HepG2 (cell line): ENCODE data around the gene SIRT7. TPM values are rescaled to one million over a fixed set of nuclear protein-coding genes. Genes with fewer than 3 reads are reported as not detected.

Experiments used
- ADNP ChIP-seq: sonication (generic); formaldehyde crosslinking; IDR thresholded peaks from 2 replicates; pipeline ENCODE4 v1.4.0; 2020; ENCODE audit warnings: missing genetic modification reagents
- HINFP ChIP-seq: sonication (generic); formaldehyde crosslinking; IDR thresholded peaks from 2 replicates; pipeline ENCODE4 v1.4.0; 2020; ENCODE audit warnings: low read depth, mild to moderate bottlenecking, missing genetic modification reagents
- HMG20A ChIP-seq: IDR thresholded peaks from 2 replicates; pipeline ENCODE4 v1.6.1; 2016; ENCODE audit warnings: borderline replicate concordance
- HNRNPK ChIP-seq: fragments of 200-400 bp; formaldehyde crosslinking; IDR thresholded peaks from 2 replicates; pipeline ENCODE4 v1.6.1; 2018; ENCODE audit warnings: low read length, low read depth, moderate library complexity, mild to moderate bottlenecking; ENCODE audit not compliant: poor library complexity, severe bottlenecking
- MBNL3 ChIP-seq: fragments of 250-450 bp; sonication (Bioruptor Pico); conservative IDR thresholded peaks from 2 replicates; pipeline ENCODE4 v1.8.0; 2022; ENCODE audit warnings: mild to moderate bottlenecking, inconsistent platforms
- NAIF1 ChIP-seq: sonication (generic); formaldehyde crosslinking; IDR thresholded peaks from 2 replicates; pipeline ENCODE4 v1.5.0; 2020; ENCODE audit warnings: mild to moderate bottlenecking, missing genetic modification reagents, borderline replicate concordance
- NCOR1 ChIP-seq: fragments of 200-600 bp; sonication (generic); IDR thresholded peaks from 2 replicates; pipeline ENCODE4 v1.7.0; 2017; ENCODE audit warnings: antibody characterized with exemption, low read length, borderline replicate concordance
- RBM22 ChIP-seq: fragments of 200-400 bp; formaldehyde crosslinking; optimal IDR thresholded peaks from 2 replicates; pipeline ENCODE3; 2017; ENCODE audit warnings: mild to moderate bottlenecking, low read length, moderate library complexity
- SKIL ChIP-seq: sonication (generic); formaldehyde crosslinking; IDR thresholded peaks from 2 replicates; pipeline ENCODE4 v1.8.0; 2022; ENCODE audit warnings: missing genetic modification reagents, mild to moderate bottlenecking, moderate library complexity, borderline replicate concordance
- SMAD1 ChIP-seq: sonication (generic); formaldehyde crosslinking; IDR thresholded peaks from 2 replicates; pipeline ENCODE4 v1.4.0; 2020; ENCODE audit warnings: missing genetic modification reagents, low read depth, mild to moderate bottlenecking, borderline replicate concordance
- STAT5B ChIP-seq: sonication (generic); formaldehyde crosslinking; IDR thresholded peaks from 2 replicates; pipeline ENCODE4 v1.4.0; 2020; ENCODE audit warnings: missing genetic modification reagents
- ZC3H13 ChIP-seq: sonication (generic); formaldehyde crosslinking; IDR thresholded peaks from 2 replicates; pipeline ENCODE4 v1.8.1; 2023; ENCODE audit warnings: mild to moderate bottlenecking, missing genetic modification reagents, moderate library complexity
- ZEB1 ChIP-seq: IDR thresholded peaks from 2 replicates; pipeline ENCODE4 v1.6.1; 2012; ENCODE audit warnings: mild to moderate bottlenecking, low read depth, inconsistent platforms; ENCODE audit not compliant: insufficient replicate concordance
- ZHX1 ChIP-seq: sonication (generic); formaldehyde crosslinking; IDR thresholded peaks from 2 replicates; pipeline ENCODE4 v1.8.1; 2022; ENCODE audit warnings: low read depth, mild to moderate bottlenecking, missing genetic modification reagents
- ZNF251 ChIP-seq: sonication (generic); formaldehyde crosslinking; IDR thresholded peaks from 2 replicates; pipeline ENCODE4 v1.9.0; 2021; ENCODE audit warnings: mild to moderate bottlenecking, missing genetic modification reagents
- ZNF563 ChIP-seq: sonication (generic); formaldehyde crosslinking; IDR thresholded peaks from 2 replicates; pipeline ENCODE4 v1.8.0; 2022; ENCODE audit warnings: mild to moderate bottlenecking, moderate library complexity, missing genetic modification reagents
- ZNF577 ChIP-seq: sonication (generic); formaldehyde crosslinking; IDR thresholded peaks from 2 replicates; pipeline ENCODE4 v1.4.0; 2020; ENCODE audit warnings: mild to moderate bottlenecking, low read depth, missing genetic modification reagents, borderline replicate concordance
- ZNF616 ChIP-seq: sonication (generic); formaldehyde crosslinking; IDR thresholded peaks from 2 replicates; pipeline ENCODE4 v1.5.0; 2020; ENCODE audit warnings: low read depth, mild to moderate bottlenecking, missing genetic modification reagents
- ZNF891 ChIP-seq: sonication (generic); formaldehyde crosslinking; IDR thresholded peaks from 2 replicates; pipeline ENCODE4 v1.5.0; 2020; ENCODE audit warnings: mild to moderate bottlenecking, missing genetic modification reagents
- polyA plus RNA-seq, 8 experiments: library from polyadenylated mRNA; depleted of rRNA in 3 of 8; stranded (reverse) in 7 of 8; unstranded in 1 of 8; fragments of >200 nt; fragmentation: Illumina TruSeq in 4 of 8; extraction: Trizol in 4 of 8; gene quantifications; 2 replicates each; pipeline versions ENCODE4 v1.2.1 to v1.2.3, GENCODE V29; 2011 to 2016; ENCODE audit warnings: low read depth in 4 of 8, missing spikeins in 1 of 8, mixed read lengths in 1 of 8; ENCODE audit not compliant: insufficient read depth in 1 of 8
- total RNA-seq, 5 experiments: library from RNA; depleted of rRNA; stranded (reverse); fragments of >200 nt; fragmentation: Illumina TruSeq; extraction: Trizol; gene quantifications; 2 replicates each; pipeline ENCODE4 v1.2.3, GENCODE V29; 2016; ENCODE audit warnings: low read depth in 1 of 5
- TF ChIP-seq, protein P1 (sequence below): IDR thresholded peaks from 2 replicates; pipeline ENCODE4 v1.6.1; 2012; ENCODE audit warnings: low read length, improper control_type of control experiment

SIRT7 gene
- total and polyA plus RNA-seq, 2 of the 13 experiments (the other 11 are each of a cell fraction or from before 2014, with no cell fraction given) = 8.3 to 24.8 TPM

- TF ChIP-seq NAIF1 (CRISPR knock-in tag) (no peak), SKIL (CRISPR knock-in tag) (no peak), ZNF577 (CRISPR knock-in tag) (no peak), ADNP (CRISPR knock-in tag) (no peak), ZC3H13 (CRISPR knock-in tag) (no peak; the same call in 1 of the 2 replicates), ZNF563 (CRISPR knock-in tag) (peak; percentile 63), MBNL3 (CRISPR knock-in tag) (no peak), ZNF891 (CRISPR knock-in tag) (no peak), RBM22 (peak; percentile 12), STAT5B (CRISPR knock-in tag) (peak; percentile 15; the same call in 1 of the 2 replicates), SMAD1 (no peak), HMG20A (no peak), NCOR1 (no peak), HNRNPK (no peak), HINFP (no peak), ZNF251 (CRISPR knock-in tag) (no peak), ZNF616 (CRISPR knock-in tag) (peak; percentile 25; the same call in 1 of the 2 replicates), ZHX1 (CRISPR knock-in tag) (peak; percentile 34), ZEB1 (no peak)
- TF ChIP-seq, protein P1, sequence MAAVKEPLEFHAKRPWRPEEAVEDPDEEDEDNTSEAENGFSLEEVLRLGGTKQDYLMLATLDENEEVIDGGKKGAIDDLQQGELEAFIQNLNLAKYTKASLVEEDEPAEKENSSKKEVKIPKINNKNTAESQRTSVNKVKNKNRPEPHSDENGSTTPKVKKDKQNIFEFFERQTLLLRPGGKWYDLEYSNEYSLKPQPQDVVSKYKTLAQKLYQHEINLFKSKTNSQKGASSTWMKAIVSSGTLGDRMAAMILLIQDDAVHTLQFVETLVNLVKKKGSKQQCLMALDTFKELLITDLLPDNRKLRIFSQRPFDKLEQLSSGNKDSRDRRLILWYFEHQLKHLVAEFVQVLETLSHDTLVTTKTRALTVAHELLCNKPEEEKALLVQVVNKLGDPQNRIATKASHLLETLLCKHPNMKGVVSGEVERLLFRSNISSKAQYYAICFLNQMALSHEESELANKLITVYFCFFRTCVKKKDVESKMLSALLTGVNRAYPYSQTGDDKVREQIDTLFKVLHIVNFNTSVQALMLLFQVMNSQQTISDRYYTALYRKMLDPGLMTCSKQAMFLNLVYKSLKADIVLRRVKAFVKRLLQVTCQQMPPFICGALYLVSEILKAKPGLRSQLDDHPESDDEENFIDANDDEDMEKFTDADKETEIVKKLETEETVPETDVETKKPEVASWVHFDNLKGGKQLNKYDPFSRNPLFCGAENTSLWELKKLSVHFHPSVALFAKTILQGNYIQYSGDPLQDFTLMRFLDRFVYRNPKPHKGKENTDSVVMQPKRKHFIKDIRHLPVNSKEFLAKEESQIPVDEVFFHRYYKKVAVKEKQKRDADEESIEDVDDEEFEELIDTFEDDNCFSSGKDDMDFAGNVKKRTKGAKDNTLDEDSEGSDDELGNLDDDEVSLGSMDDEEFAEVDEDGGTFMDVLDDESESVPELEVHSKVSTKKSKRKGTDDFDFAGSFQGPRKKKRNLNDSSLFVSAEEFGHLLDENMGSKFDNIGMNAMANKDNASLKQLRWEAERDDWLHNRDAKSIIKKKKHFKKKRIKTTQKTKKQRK = no peak
These were observed 15.8 kb downstream of the SIRT7 start, which contains the start of gene NPB (continued) for GRCh38 chr17:81902023-81902652.
